Left cardiac atrium (tissue), 4 donors: Measurements from ENCODE around the gene GRIN2A. TPM values are rescaled to one million over a fixed set of nuclear protein-coding genes. Genes with fewer than 3 reads are reported as not detected.
A peak's percentile ranks its signal among the peaks of the same experiment; 100 is the strongest.

ENCODE experiments used
- ATAC-seq, 2 donors: fragments of 200-7000 bp; cut with Tn5 transposase; one replicate each; pipeline ENCODE4 v1.9.1; 2020; ENCODE audit warnings: mild to moderate bottlenecking in 2 of 2, moderate library complexity in 2 of 2
- DNase-seq: peaks from one replicate; pipeline ENCODE4 v3.0.0-alpha.2; 2020
- intact Hi-C, 2 donors: fragments of 100-400 bp; cut with DNase I; formaldehyde crosslinking; loops; one replicate each; pipeline versions ENCODE4 v1.14.1 to v1.15.1; 2022 to 2023
- total RNA-seq, 2 donors: library from RNA; stranded (reverse); fragmentation: NEBNext Ultra II Directional; extraction: Animal tissue kit (Norgen Biotek cat#: 25700); gene quantifications; one replicate each; pipeline ENCODE4 v1.2.1, GENCODE V29; 2021
- donor health status: DM: no; HTN: yes; CAD: no.
- donor health status: DM: no; HTN: yes; CAD: no; lungs with severe emphysema.
- donor health status: DM: yes; HTN: yes; CAD: no.
- donor health status: Dilated cardiomyopathy.

GRIN2A gene
- total RNA-seq, 2 donors from 2014 or later: 2.0 to 6.5 TPM

DNA sequence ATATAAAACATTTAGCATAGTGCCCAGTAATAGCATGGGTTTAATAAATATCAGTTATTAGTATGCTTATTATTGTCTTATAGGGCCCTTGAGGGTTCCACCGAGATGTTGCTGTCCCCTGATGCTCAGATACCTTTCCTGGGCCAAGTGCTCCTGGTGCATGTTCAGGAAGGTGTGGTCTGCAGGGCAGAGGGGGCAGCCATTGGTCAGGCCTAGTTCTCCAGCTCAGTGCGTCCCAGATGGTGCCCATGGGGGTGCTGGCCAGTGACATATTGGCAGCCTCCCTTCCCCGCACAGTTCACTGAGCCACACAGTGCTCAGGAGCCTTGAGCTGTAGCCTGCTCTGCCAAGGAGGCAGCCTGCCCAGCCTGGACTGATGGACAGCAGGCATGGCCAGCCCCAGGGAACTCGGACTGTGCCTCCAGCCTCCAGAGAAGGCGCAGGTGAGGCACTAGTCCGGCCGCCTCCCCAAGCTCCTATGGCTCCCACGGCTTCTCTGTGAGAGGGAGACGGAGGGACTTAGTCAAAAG is 7.7 kb upstream of the GRIN2A start:
- DNase-seq: no peak
- intact Hi-C loops: loop anchor here (10.0 kb wide), 3 partner anchors 155 to 1025 kb away; no protein-coding TSS in a partner anchor
- ATAC-seq: no peak

DNA sequence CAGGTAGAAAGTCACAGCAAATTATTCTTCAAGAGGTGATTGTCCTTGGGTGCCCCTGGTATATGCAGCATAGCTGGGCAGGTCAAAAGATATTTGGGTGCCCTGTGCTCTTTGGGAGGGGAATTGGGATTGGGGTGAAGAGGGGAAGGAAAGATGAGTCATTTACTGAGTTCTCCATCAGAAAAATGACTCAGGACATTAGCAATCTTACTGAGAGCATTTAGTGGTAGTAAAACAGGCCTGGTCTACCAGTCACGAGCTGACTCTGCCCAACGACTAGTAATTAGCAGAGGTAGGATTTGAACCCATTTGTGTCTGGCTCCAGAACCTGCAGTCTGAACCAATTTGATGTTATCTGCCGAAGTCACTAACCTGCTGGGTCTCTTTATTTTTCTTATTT is 6.0 kb upstream of the GRIN2A start:
- intact Hi-C loops: loop anchor here (10.0 kb wide), 3 partner anchors 153 to 1023 kb away; no protein-coding TSS in a partner anchor
- ATAC-seq (no peak), DNase-seq (no peak)

DNA sequence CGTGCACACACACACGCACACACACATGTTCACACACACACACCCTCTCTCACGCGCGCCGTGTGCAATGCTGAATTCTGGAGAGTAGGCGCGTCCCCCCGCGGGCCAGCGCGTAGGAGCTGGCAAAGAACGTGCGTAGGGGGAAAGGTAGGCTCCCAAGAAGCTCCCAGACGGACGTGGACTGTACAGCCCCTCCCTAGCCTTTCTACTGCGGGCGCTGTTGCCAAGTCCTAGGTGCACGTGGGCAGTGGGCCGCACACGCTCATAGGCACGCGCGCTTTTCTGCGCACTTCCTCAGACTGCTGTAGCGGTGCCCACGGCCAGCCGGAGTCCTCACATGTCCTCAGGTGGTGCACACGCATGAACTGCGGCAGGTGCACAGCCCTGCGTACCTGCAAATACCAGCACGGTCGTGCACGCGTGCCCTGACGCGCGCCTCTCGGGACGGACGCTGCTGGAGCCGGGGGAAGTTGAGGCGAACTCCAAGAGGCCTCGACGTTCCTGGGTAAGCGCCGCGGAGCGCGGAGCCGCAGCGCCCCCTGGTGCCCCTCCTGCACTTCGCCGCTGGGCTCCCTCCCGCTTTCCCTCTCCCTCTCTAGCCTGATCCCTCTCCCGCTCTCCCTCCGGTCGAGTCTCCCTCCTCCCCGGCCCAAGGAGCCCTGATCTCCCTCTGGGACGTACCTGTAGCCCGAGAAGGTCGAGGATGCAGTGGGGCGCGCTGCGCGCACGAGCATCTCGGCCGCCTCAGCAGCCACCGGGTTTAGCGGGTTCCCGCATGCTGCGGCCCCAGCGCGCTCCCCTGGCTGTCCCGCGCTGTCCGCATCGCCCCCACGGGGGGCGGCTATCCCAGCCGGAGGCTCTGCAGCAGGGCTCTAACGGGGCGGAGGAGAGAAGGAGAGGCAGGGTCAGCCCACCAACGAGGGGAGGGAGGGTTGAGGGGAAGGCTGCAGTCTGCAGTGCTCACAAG is 749 bp downstream of the GRIN2A start:
- ATAC-seq: peak; percentile 92 to 96
- intact Hi-C loops: loop anchor here (5.0 to 10.0 kb wide), 5 partner anchors 147 to 1017 kb away; no protein-coding TSS in a partner anchor
- peak; percentile 65 for DNase-seq

DNA sequence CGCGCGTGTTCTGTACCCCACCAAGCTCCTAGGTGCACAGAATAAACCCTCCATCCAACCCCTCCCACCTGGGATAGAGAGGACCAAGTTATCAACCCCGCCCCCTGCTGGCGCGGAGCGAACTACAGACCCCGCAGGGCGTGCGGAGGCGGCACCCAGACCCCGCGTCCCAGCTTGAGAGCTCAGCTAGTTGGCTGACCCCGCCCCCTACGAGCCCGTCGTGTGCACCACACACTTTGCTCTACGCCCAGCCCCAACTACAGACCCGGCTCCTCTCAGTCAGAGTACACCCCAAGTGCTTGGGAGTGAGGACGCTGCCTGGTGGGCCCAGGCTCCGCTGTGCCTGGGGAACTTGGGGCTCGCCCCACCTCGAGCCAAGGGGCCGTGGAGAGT is 1.5 kb downstream of the GRIN2A start:
- ATAC-seq: peak in 1 of 2 donors; percentile 8
- intact Hi-C loops: loop anchor here (5.0 to 10.0 kb wide), 5 partner anchors 146 to 1016 kb away; no protein-coding TSS in a partner anchor
- DNase-seq: peak; percentile 40

DNA sequence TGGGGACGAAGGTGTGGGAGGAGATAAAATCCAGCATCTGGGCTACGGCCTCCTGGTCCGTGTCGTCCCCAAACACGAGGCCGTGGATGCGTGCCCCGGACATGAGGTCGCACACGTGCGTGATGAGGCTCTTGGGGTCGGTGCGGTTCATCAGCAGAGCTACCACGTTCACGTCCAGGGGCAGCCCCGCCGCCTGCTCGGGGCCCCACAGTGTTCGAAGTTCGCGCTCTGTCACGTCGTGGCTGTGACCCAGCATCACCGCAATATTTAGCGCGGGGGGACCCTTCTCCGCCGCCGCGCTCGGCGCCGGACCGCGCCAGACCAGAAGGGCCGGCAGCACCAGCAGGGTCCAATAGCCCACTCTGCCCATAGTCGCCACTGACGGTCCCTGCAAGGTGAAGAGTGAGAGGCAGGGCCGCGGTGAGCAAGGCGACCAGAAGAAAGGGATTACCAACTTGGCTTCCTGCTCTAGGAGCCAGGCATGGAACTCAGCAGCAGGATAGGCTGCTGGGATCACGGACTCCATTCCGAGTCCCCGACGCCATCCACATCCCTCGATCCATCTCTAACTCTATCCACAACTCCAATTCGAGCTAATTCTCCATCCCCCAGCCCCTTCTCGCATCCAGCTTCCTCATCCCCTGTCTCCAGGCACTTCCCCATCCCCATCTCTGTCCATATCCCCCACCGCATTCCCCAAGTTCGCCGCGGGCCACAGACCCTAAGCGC is 2.0 kb downstream of the GRIN2A start:
- intact Hi-C loops: loop anchor here (5.0 to 10.0 kb wide), 5 partner anchors 145 to 1015 kb away; no protein-coding TSS in a partner anchor
- DNase-seq: no peak
- no peak for ATAC-seq

DNA sequence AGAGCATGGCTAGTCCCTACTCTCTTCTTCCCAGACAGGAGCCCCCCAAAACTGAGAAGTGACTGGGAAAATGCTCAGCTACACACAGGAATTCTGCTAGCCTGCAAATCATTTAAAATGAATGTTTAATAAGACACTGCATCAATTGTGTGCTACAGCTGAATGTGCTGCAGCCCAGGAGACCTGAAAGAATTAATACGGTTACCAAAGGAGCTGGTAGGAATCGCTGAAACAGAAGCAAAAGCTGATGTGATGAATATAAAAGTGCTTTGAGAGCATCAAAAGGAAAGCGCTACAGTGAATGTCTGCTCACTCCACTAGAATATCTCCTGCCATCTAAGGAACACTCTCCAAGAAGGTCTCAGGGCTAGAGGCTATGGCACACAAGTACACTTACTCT is 3.7 kb downstream of the GRIN2A start:
- DNase-seq (no peak), ATAC-seq (no peak)
- intact Hi-C loops: loop anchor here in 1 of 2 donors (10.0 kb wide), 1 partner anchor 914 kb away; no protein-coding TSS in a partner anchor

DNA sequence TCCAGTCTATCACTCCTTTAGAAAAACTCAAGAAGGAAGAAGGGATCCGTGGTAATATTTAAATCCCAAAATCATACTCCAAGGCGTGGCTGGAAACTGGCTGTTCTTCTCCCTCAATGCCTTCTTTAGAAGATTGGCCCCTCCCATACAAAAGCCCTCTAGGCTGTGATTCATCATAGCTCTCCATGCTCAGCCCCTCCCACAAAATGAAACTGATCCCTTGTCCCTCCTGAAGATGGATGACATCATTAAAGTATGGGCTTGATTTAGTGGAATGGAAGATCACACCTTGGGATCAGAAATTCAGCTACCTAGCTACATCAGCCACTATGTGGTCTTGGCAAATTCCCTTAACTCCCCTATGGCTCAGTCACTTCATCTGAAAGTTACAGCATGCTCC is 4.1 kb downstream of the GRIN2A start:
- intact Hi-C loops: loop anchor here in 1 of 2 donors (10.0 kb wide), 1 partner anchor 913 kb away; no protein-coding TSS in a partner anchor

DNA sequence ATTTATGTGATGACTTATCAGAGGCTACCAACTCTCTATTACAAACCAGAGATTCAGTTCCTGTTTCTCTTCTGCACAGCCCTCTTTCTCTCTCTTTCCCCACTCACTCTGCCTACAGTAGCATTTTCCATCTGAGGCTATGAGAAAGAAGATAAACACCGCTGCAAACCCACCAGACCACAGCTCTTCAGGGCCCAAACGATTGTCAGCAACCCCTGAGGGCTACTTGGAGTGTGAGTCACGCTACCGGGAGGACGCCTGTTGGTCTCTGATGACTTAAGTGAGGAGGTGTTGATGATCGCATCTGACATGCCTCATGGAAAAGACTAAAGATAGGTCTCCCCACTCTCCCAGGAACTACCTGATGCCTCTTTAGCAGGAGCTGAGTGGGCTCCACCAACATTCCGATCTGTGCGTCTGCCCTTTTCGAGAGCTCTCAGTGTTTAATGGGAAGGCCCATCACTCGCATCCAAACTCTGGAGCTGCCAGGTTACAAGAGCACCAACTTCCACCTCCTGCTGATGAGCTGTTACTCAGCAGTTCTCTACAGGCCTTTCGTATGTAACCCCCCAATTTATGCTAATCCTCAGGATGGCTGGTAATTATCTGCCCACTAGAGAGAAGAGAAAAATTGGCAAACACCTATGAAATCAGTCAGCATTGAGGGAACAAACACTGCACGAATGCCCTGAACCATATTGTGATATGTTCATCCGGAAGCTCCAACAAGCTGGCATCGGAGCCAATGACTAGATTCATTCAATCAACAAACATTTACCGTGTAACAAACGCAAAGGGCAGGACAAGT is 9.2 kb downstream of the GRIN2A start:
- ATAC-seq: no peak
- intact Hi-C loops: loop anchor here in 1 of 2 donors (10.0 kb wide), 1 partner anchor 908 kb away; no protein-coding TSS in a partner anchor

More for the DNA sequence above, 4.1 kb downstream of the GRIN2A start:
- ATAC-seq (no peak), DNase-seq (no peak)

DNA sequence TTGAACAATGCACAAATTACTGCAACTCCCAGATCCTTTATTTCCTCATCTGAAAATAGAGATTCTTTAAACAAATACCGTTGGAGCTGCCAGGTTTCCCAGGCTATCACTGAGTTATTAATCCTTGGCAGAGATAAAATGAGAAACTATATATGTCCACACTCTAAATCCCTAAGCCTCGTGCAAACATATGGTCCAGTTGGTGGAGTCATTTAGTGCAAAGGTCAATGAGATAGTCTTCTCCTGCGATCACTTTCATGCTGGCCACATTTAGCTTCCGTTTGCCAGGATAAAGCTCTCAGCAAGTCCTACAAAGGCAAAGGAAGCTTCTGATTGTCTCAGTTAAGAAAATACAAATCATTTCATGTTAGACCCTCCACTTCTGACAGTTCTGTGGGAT is 11.0 kb downstream of the GRIN2A start:
- ATAC-seq (no peak), DNase-seq (no peak)
- intact Hi-C loops: loop anchor here in 1 of 2 donors (10.0 kb wide), 1 partner anchor 906 kb away; no protein-coding TSS in a partner anchor

More for the DNA sequence above, 9.2 kb downstream of the GRIN2A start:
- no peak for DNase-seq

DNA sequence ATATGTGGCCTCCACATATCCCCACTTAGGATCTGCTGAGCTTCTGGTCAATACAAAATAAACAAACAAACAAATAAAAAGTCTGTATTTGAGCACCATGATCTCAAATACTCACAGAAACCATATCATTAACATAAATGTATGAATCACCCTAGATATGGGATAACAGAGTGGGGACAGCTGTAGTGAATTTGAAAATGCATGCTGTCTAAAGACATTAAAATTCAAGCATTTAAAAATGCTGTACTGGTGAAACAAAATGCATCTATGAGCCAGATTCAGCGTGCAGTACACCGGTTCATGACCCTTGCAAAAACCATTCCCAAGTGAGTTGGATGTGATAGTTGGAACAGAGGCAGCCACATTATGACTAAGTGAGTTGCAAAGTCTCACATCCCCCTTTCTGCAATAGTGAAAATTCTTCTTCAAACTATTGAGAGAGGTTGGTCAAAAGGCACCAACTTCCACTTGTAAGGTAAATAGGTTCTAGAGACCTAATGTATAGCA is 12.3 kb downstream of the GRIN2A start:
- intact Hi-C loops: loop anchor here in 1 of 2 donors (10.0 kb wide), 1 partner anchor 905 kb away; no protein-coding TSS in a partner anchor
- ATAC-seq (no peak), DNase-seq (no peak)

DNA sequence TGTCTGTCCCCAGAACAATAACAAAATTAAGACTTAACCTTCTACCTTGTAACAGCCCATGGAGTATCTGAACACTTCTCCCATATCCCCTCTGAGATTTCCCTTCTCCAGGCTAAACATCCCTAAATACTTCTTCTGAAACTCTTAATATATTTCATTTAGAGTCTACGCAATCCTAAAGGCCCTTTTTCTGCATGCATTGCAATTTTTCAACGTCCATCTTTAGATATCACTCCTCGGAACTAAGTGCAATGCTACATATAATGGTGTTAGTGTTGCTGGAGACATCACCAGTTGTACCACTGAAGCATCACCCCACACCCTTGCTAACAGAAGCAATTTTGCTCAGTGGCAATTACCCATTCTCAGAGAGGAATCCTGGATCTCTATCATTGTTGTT is 13.2 kb downstream of the GRIN2A start:
- DNase-seq (no peak), ATAC-seq (no peak)
- intact Hi-C loops: no loop called here

DNA sequence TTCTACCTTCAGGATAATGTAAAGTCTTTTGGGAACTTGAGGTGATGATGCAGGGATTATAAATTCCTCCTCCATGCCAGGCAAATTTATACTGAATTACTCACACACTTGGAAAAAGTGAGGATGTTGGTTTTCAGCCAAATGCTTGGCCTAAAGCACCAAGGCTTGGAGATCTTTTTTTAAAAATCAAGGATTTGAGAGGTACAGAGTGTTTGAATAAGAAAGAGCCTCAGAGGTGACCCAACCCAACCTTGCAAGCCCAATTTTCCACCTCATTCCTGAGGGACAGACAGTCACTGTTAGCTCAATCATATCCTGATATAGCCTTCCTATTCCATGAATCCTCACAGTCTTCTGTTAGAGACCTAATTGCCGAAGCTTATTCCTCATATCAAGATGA is 14.0 kb downstream of the GRIN2A start:
- DNase-seq (no peak), ATAC-seq (peak in 1 of 2 donors; percentile 76)
- intact Hi-C loops: no loop called here

DNA sequence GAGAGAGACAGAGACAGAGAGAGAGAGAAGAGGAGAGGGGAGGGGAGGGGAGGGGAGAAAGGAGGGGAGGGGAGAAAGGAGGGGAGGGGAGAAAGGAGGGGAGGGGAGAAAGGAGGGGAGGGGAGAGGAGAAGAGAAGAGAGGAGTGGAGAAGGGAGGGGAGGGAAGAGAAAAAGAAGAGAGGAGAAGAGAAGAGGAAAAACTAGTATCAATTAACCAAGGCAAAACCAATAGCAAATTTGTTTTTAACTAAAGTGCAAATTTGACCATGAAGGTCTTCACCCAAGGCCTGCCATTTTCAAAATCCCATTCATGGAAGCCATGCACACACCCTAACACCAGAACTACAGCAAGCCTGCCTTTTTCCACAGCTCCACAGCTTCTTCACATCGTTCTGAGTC is 16.6 kb downstream of the GRIN2A start:
- ATAC-seq: no peak
- DNase-seq: no peak
- intact Hi-C loops: no loop called here

DNA sequence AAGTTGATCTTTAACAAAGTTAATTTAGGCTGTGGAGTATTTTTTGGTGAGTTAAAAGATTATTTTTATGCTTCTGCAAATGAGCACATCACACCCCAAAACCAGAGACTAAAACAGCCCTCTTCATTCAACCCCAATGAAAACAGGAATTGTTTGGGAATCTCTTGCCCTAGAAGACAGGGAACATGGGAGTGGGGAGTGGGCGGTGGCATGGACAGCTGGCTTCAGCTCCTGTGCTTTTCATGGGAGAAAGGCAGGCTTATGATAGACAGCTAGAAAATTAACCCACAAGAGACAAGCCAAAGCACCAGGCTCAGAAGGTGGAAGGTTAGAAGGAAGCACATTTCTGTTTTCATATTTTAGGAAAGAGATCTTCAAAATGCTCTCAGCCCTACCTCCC is 19.2 kb downstream of the GRIN2A start:
- intact Hi-C loops: no loop called here
- DNase-seq (no peak), ATAC-seq (no peak)

DNA sequence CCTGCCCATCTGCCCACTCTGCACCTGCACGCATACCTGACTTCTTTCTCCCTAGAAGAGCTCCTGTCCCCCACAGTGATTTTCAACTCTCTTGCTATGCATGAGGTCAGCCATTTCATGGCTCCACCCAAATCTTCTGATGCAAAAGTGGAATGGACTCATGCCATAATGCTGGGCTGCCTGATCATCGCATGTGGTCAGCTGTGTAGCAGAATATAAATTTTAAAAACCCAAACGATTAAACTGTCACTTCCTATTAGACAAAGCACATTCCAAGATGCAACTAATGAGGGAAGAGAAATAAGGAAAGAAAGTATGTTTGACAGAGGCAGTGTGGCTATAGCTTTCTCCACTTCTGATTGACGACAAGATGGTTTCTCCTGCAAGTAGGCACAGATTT is 26.1 kb downstream of the GRIN2A start:
- no peak for ATAC-seq
- no peak for DNase-seq
- intact Hi-C loops: no loop called here

DNA sequence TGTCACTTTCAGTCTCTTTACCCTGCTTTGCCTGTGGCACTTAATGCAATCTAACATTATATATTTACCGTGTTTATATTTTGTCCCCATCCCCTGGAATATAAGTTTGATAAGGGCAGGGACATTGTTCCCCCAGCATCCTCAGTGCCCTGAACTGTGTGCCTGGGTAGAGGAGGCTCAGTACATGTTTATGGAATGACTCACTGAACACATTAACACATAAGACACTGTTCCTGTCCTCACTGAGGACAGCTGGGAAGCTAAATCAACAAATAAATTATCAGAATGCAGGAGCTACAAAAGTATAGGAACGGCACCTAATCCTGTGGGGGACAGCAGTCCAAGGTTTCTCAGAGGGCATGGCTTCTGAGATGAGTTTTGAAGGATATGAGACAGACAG is 27.8 kb downstream of the GRIN2A start:
- no peak for DNase-seq
- no peak for ATAC-seq
- intact Hi-C loops: no loop called here

DNA sequence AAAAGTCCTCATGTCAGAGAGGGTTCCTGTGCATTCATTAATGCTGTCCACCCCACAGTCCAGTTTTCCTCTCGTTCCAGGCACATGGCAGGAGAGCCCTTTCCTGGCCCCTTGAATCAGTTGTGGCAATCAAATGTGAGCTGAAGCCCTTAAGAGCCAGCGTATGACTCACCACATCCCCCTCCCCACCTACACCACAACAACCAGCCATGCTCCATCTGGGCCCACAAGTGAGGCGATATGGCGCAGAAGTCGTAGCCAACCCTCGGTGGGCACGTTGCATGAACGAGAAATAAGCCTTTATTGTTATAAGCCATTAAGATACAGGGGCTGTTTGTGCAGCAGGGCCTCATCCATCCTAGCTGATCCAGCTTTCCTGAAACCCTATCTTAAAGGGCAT is 28.2 kb downstream of the GRIN2A start:
- ATAC-seq (no peak), DNase-seq (no peak)
- intact Hi-C loops: no loop called here

DNA sequence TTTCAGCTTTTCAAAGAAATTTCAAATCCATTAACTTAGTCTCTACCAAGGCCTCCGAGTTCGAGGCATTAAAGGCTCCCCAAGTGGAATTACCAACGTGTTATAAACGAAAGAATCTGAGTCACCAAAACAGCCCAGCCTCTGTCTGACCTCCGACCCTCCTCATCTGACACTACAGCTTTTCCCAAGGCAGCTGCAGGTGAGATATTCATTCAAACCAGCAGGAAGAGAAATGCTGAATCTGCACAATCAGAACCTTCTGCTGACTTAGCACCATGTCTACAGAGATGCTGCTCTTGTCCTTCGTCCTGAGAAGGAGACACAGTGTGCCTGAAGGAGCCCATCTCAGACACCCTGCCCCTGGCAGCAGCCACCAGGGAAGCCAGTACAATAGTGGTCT is 30.5 kb downstream of the GRIN2A start:
- intact Hi-C loops: no loop called here
- no peak for ATAC-seq

More for the DNA sequence above, 30.5 kb downstream of the GRIN2A start:
- DNase-seq: no peak
